Measurements from ENCODE around the gene ANKRD24.
"Not testable (repeated sequence)": the region's sequence is repeated elsewhere in the genome, so short reads cannot be mapped to it uniquely, and the experiment has no call there.

Gene ANKRD24

GRCh38 chr19:4264812-4265211 lies 82.3 kb downstream of the ANKRD24 start:
- H3K27ac ChIP-seq: no peak overlapping the region
- no peak for DNase-seq (ENCODE audit: low read depth, low spot score)

GRCh38 chr19:4266253-4267000 lies 83.9 kb downstream of the ANKRD24 start:
- no peak for DNase-seq (ENCODE audit: low read depth, low spot score)
- H3K27ac ChIP-seq: no peak overlapping the region

- no peak overlapping the region for H3K27ac ChIP-seq
- DNase-seq (ENCODE audit: low read depth, low spot score): no peak
Observed at GRCh38 chr19:4267101-4267900, 84.8 kb downstream of the ANKRD24 start.

- no peak for DNase-seq (ENCODE audit: low read depth, low spot score)
- H3K27ac ChIP-seq: no peak overlapping the region
Observed at GRCh38 chr19:4267901-4268815, 85.7 kb downstream of the ANKRD24 start.

GRCh38 chr19:4268816-4269430 lies 86.4 kb downstream of the ANKRD24 start:
- H3K27ac ChIP-seq: no peak overlapping the region
- no peak for DNase-seq (ENCODE audit: low read depth, low spot score)

GRCh38 chr19:4272894-4273293 lies 90.4 kb downstream of the ANKRD24 start:
- no peak for DNase-seq (ENCODE audit: low read depth, low spot score)
- H3K27ac ChIP-seq: no peak overlapping the region

- H3K27ac ChIP-seq; DNase-seq (ENCODE audit: low read depth, low spot score): not testable (repeated sequence)
Observed at GRCh38 chr19:4274321-4274686, 91.8 kb downstream of the ANKRD24 start.

Measured in epithelial cell of prostate (primary cell).